CD8-positive, alpha-beta memory T cell (primary cell): Measurements from ENCODE around the gene IMPACT. TPM values are rescaled to one million over a fixed set of nuclear protein-coding genes. Genes with fewer than 3 reads are reported as not detected.

Source experiments
- CTCF ChIA-PET: fragments of 350-600 bp; sonication (Branson Sonifier 250); formaldehyde crosslinking; loops from one replicate; lab custom pipeline; 2021; ENCODE audit warnings: antibody characterized with exemption; lab: Charles Lee
- POLR2A ChIA-PET: fragments of 350-600 bp; sonication (Branson Sonifier 250); formaldehyde crosslinking; loops from one replicate; lab custom pipeline; 2021; ENCODE audit warnings: antibody characterized with exemption; lab: Charles Lee
- DNase-seq, 5 donors: peaks; one replicate each; pipeline versions ENCODE4 v3.0.0 to v3.0.0-alpha.2; 2020 to 2022; ENCODE audit warnings: mixed read lengths in 1 of 5
- H3K27ac ChIP-seq: one replicate; pipeline ENCODE4 v1.7.0; 2013; ENCODE audit warnings: low read depth, mild to moderate bottlenecking, low read length, moderate library complexity
- H3K27me3 ChIP-seq: 2 replicates; pipeline ENCODE4 v1.7.0; 2013; ENCODE audit warnings: low read length, mild to moderate bottlenecking; ENCODE audit not compliant: insufficient read depth, poor library complexity, severe bottlenecking
- H3K36me3 ChIP-seq: 2 replicates; pipeline ENCODE4 v1.7.0; 2013; ENCODE audit warnings: mild to moderate bottlenecking, low read length, moderate library complexity; ENCODE audit not compliant: insufficient read depth
- H3K4me1 ChIP-seq: 2 replicates; pipeline ENCODE4 v1.7.0; 2013; ENCODE audit warnings: mild to moderate bottlenecking, low read length, moderate library complexity; ENCODE audit not compliant: insufficient read depth
- H3K4me3 ChIP-seq: 2 replicates; pipeline ENCODE4 v1.7.0; 2013; ENCODE audit warnings: mild to moderate bottlenecking, low read length
- H3K9me3 ChIP-seq: 2 replicates; pipeline ENCODE4 v1.7.0; 2013; ENCODE audit warnings: mild to moderate bottlenecking, low read length
- H3K27ac Mint-ChIP-seq, 8 donors: one replicate each; pipeline ENCODE4 v1.8.0; 2020 to 2021; ENCODE audit warnings: mixed read lengths in 8 of 8, mild to moderate bottlenecking in 6 of 8, inconsistent platforms in 3 of 8, moderate library complexity in 3 of 8
- H3K27me3 Mint-ChIP-seq, 2 donors: one replicate each; pipeline ENCODE4 v1.8.0; 2020 to 2021; ENCODE audit warnings: mixed read lengths in 2 of 2, mild to moderate bottlenecking in 1 of 2, moderate library complexity in 1 of 2
- H3K36me3 Mint-ChIP-seq, 3 donors: one replicate each; pipeline ENCODE4 v1.8.0; 2020 to 2021; ENCODE audit warnings: mixed read lengths in 3 of 3, inconsistent platforms in 1 of 3, mild to moderate bottlenecking in 1 of 3
- H3K4me1 Mint-ChIP-seq, 3 donors: one replicate each; pipeline ENCODE4 v1.8.0; 2020 to 2021; ENCODE audit warnings: mixed read lengths in 3 of 3, inconsistent platforms in 1 of 3, mild to moderate bottlenecking in 1 of 3
- H3K4me3 Mint-ChIP-seq, 7 donors: one replicate each; pipeline ENCODE4 v1.8.0; 2020 to 2021; ENCODE audit warnings: mixed read lengths in 7 of 7, mild to moderate bottlenecking in 6 of 7, moderate library complexity in 4 of 7, inconsistent platforms in 2 of 7
- H3K9me3 Mint-ChIP-seq, 5 donors: one replicate each; pipeline ENCODE4 v1.8.0; 2020 to 2022; ENCODE audit warnings: mixed read lengths in 5 of 5, mild to moderate bottlenecking in 3 of 5, moderate library complexity in 2 of 5, inconsistent platforms in 1 of 5
- polyA plus RNA-seq: library from polyadenylated mRNA; unstranded; fragments of 300-500 nt; fragmentation: Illumina TruSeq; gene quantifications from one replicate; pipeline ENCODE4 v1.2.3, GENCODE V29; 2021
- total RNA-seq, 2 experiments: library from RNA; stranded (reverse); gene quantifications; one replicate each; pipeline ENCODE4 v1.2.3, GENCODE V29; 2021

The IMPACT gene
- total and polyA plus RNA-seq, 3 experiments from 2014 or later, result 9.1 to 11.3 (median 10.6) TPM

DNA sequence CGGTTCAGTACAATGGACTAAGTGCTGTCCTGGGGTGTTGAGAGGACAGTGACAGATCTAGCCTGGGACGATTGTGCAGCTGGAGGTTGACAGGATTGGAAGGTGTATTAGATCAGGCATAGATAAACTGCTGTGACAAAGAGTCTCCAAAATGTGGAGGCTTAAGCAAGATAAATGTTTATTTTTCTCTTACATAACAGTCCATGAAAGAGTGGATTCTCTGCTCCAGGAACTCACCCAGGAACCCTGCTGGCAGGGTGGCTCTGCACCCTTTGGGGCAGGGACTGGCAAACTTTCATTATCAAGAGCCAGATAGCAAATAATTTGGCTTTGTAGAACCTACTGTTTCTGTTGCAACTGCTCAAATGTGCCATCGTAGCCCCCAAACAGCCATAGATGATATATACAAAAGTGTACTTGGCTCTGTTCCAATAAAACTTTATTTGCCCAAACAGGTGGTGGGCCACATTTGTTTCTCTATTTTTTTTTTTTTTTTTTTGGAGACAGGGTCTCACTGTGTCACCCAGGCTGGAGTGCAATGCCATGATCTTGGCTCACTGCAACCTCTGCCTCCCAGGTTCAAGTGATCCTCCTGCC, 43.6 kb downstream of the IMPACT start:
- Mint-ChIP-seq H3K36me3 (peaks cover 0 to 2% (median 0%) of the 10 kb centered on the region in 3 donors), H3K27me3 (peaks cover 4 to 6% of the 10 kb centered on the region in 2 donors), H3K9me3 (no peaks in the 10 kb centered on the region), H3K27ac (peak overlapping the region in 1 of 8 donors; percentile 64), H3K4me1 (peaks cover 0 to 10% (median 0%) of the 10 kb centered on the region in 3 donors), H3K4me3 (peak overlapping the region in 1 of 7 donors; percentile 1)
- Histone ChIP-seq H3K36me3 (no peaks in the 10 kb centered on the region), H3K4me1 (no peaks in the 10 kb centered on the region), H3K27me3 (no peaks in the 10 kb centered on the region), H3K27ac (no peak overlapping the region), H3K9me3 (no peaks in the 10 kb centered on the region), H3K4me3 (no peak overlapping the region)
- ChIA-PET CTCF (no interaction called here), POLR2A (no interaction called here)
- DNase-seq, result no peak

DNA sequence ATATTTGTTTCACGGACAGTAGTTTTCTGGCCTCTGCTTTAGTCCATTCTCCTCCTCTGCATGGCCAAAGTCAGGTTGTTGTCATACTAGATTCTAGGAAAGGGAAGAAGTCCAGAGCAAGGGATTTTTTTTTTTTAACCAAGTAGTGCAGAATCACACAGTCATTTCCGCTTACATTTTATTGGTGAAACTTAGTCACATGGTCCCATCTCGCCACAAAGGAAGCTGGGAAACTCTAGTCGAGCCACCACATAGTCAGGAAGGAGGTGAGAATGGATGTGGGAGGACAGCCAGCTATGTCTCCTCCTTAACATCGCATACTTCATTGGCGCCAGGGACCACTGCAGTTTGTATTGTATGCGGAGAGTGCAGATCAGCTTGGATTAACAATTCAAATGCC, 44.3 kb downstream of the IMPACT start:
- no peaks in the 10 kb centered on the region for H3K27me3 ChIP-seq
- Mint-ChIP-seq H3K9me3 (no peaks in the 10 kb centered on the region), H3K36me3 (peaks cover 0 to 2% (median 0%) of the 10 kb centered on the region in 3 donors), H3K4me1 (peaks cover 0 to 10% (median 0%) of the 10 kb centered on the region in 3 donors), H3K27me3 (peaks cover 4 to 6% of the 10 kb centered on the region in 2 donors), H3K27ac (no peak overlapping the region), H3K4me3 (no peak overlapping the region)
- no peaks in the 10 kb centered on the region for H3K9me3 ChIP-seq
- ChIA-PET CTCF (interaction anchor here (1.5 kb wide), 1 partner anchor 16 kb away, joined by 4 read pairs; no protein-coding TSS in a partner anchor), POLR2A (no interaction called here)
- H3K27ac ChIP-seq, result no peak overlapping the region
- no peak overlapping the region for H3K4me3 ChIP-seq
- no peak for DNase-seq
- no peaks in the 10 kb centered on the region for H3K4me1 ChIP-seq
- no peaks in the 10 kb centered on the region for H3K36me3 ChIP-seq

DNA sequence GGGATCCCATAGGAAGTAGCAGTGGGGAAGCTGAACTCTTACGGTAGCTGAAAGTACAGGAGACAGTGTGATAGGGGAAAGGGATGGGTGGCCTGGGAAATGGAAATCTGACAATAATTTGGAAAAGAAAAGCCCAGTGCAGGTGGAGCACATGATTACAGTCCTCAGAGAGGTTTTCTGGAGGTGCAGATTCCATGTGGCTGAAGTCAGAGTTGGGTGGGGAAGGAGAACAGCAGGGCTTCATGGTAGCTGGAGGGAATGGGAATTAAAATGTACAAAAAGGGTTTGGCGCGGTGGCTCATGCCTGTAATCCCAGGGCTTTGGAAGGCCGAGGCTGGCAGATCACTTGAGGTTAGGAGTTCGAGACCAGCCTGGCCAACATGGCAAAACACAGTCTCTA, 46.1 kb downstream of the IMPACT start:
- no peak for DNase-seq
- Mint-ChIP-seq H3K36me3 (no peaks in the 10 kb centered on the region), H3K4me1 (peaks cover 0 to 20% (median 3%) of the 10 kb centered on the region in 3 donors), H3K4me3 (no peak overlapping the region), H3K27ac (no peak overlapping the region), H3K27me3 (peaks cover 0 to 4% of the 10 kb centered on the region in 2 donors), H3K9me3 (no peaks in the 10 kb centered on the region)
- H3K27me3 ChIP-seq, result no peaks in the 10 kb centered on the region
- CTCF ChIA-PET, result no interaction called here
- H3K27ac ChIP-seq, result no peak overlapping the region
- POLR2A ChIA-PET, result no interaction called here
- H3K9me3 ChIP-seq, result no peaks in the 10 kb centered on the region
- no peaks in the 10 kb centered on the region for H3K4me1 ChIP-seq
- no peaks in the 10 kb centered on the region for H3K36me3 ChIP-seq
- H3K4me3 ChIP-seq, result no peak overlapping the region

GRCh38 chr18:24474406-24474805, 47.9 kb downstream of the IMPACT start:
- H3K4me3 Mint-ChIP-seq, result no peak overlapping the region
- H3K27me3 Mint-ChIP-seq, result peaks cover 0 to 4% of the 10 kb centered on the region in 2 donors
- no peaks in the 10 kb centered on the region for H3K4me1 ChIP-seq
- no peaks in the 10 kb centered on the region for H3K9me3 Mint-ChIP-seq
- H3K27ac ChIP-seq, result no peak overlapping the region
- CTCF ChIA-PET, result interaction anchor here (1.0 to 1.3 kb wide), 2 partner anchors 13 to 15 kb away, joined by 4 to 5 read pairs; no protein-coding TSS in a partner anchor
- H3K36me3 ChIP-seq, result no peaks in the 10 kb centered on the region
- POLR2A ChIA-PET, result no interaction called here
- H3K27me3 ChIP-seq, result no peaks in the 10 kb centered on the region
- DNase-seq, result no peak
- peak overlapping the region in 1 of 8 donors; percentile 68 for H3K27ac Mint-ChIP-seq
- H3K4me1 Mint-ChIP-seq, result peaks cover 0 to 20% (median 3%) of the 10 kb centered on the region in 3 donors
- H3K9me3 ChIP-seq, result no peaks in the 10 kb centered on the region
- H3K4me3 ChIP-seq, result no peak overlapping the region
- H3K36me3 Mint-ChIP-seq, result no peaks in the 10 kb centered on the region

DNA sequence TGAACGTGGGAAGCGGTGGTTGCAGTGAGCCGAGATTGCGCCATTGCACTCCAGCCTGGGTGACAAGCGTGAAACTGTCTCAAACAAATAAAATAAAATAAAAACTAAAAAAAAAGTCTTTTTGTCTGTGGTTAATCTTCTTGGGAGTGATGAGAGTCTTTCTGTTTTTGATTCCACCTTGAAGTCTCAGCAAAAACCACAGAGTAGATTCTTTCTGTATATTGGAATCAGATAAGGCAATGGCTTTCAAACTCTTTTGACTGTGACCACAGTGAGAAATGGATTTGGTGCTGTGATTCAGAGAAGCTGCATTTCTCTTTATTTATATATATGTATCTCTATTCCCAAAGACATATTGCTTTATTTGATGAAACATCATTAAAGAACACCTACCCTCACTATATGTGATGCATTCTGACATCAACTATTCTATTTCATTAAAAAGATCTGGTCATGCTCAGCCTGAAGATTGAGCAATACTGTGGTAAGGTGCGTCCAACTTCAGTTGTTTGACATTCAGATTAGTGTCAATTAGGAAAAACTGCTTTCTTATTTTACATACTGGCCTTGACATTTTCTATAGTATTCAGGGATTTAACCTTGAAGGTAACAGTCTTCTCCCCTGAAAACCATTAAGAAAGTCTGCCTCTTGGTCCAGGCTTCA, 49.6 kb downstream of the IMPACT start:
- Mint-ChIP-seq H3K9me3 (peaks cover 0 to 1% (median 0%) of the 10 kb centered on the region in 5 donors), H3K36me3 (peaks cover 0 to 4% (median 3%) of the 10 kb centered on the region in 3 donors), H3K27me3 (peaks cover 0 to 8% of the 10 kb centered on the region in 2 donors)

DNA sequence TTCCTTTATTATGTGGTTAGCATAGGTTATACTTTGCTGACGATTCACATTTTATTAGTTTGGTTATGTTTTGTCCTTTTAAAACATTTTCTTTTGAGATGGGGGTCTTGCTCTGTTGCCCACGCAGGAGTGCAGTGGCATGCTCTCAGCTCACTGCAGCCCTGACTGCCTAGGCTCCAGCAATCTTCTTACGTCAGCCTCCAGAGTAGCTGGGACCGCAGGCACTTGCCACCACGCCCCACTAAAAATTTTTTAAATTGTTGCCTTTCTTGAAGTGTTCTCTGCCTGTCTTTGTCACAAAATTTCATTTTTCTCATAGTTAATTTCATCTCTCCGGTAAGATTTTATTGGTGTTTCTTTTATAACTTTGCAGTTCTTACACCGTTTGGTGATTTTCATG, 52.9 kb downstream of the IMPACT start:
- Histone ChIP-seq H3K4me3 (no peak overlapping the region), H3K27ac (no peak overlapping the region), H3K4me1 (no peaks in the 10 kb centered on the region), H3K27me3 (no peaks in the 10 kb centered on the region), H3K9me3 (no peaks in the 10 kb centered on the region), H3K36me3 (no peaks in the 10 kb centered on the region)
- ChIA-PET CTCF (no interaction called here), POLR2A (no interaction called here)
- Mint-ChIP-seq H3K4me1 (peaks cover 0 to 10% (median 3%) of the 10 kb centered on the region in 3 donors), H3K27ac (no peak overlapping the region), H3K27me3 (peaks cover 0 to 9% of the 10 kb centered on the region in 2 donors), H3K4me3 (no peak overlapping the region), H3K9me3 (peaks cover 0 to 1% (median 0%) of the 10 kb centered on the region in 5 donors), H3K36me3 (peaks cover 0 to 4% (median 3%) of the 10 kb centered on the region in 3 donors)
- DNase-seq, result no peak

More for the DNA sequence above, 49.6 kb downstream of the IMPACT start:
- Histone ChIP-seq H3K4me1 (no peaks in the 10 kb centered on the region), H3K9me3 (no peaks in the 10 kb centered on the region), H3K27ac (no peak overlapping the region), H3K36me3 (no peaks in the 10 kb centered on the region), H3K27me3 (no peaks in the 10 kb centered on the region), H3K4me3 (no peak overlapping the region)
- H3K27ac Mint-ChIP-seq, result no peak overlapping the region
- ChIA-PET CTCF (no interaction called here), POLR2A (no interaction called here)
- no peak overlapping the region for H3K4me3 Mint-ChIP-seq
- H3K4me1 Mint-ChIP-seq, result peaks cover 0 to 20% (median 3%) of the 10 kb centered on the region in 3 donors
- DNase-seq, result no peak

- no peak for DNase-seq
- Histone ChIP-seq H3K4me3 (no peak overlapping the region), H3K27me3 (no peaks in the 10 kb centered on the region), H3K36me3 (no peaks in the 10 kb centered on the region), H3K27ac (no peak overlapping the region), H3K9me3 (no peaks in the 10 kb centered on the region), H3K4me1 (no peaks in the 10 kb centered on the region)
- ChIA-PET POLR2A (no interaction called here), CTCF (interaction anchor here (0.6 to 8.6 kb wide), 2 partner anchors 243 to 1632 kb away, joined by 3 to 69 read pairs; no protein-coding TSS in a partner anchor)
- Mint-ChIP-seq H3K36me3 (peaks cover 0 to 4% (median 3%) of the 10 kb centered on the region in 3 donors), H3K4me1 (peaks cover 3 to 4% (median 4%) of the 10 kb centered on the region in 3 donors), H3K4me3 (no peak overlapping the region), H3K27me3 (peaks cover 4 to 9% of the 10 kb centered on the region in 2 donors), H3K27ac (no peak overlapping the region), H3K9me3 (peaks cover 0 to 1% (median 0%) of the 10 kb centered on the region in 5 donors)
Observed at GRCh38 chr18:24482821-24483220, 56.4 kb downstream of the IMPACT start.

- no peaks in the 10 kb centered on the region for H3K4me1 ChIP-seq
- H3K27me3 ChIP-seq, result no peaks in the 10 kb centered on the region
- H3K9me3 ChIP-seq, result no peaks in the 10 kb centered on the region
- no peak overlapping the region for H3K27ac Mint-ChIP-seq
- H3K4me3 ChIP-seq, result no peak overlapping the region
- no peaks in the 10 kb centered on the region for H3K36me3 ChIP-seq
- ChIA-PET CTCF (interaction anchor here (0.7 to 8.6 kb wide), 2 partner anchors 126 to 240 kb away, joined by 3 to 69 read pairs; no protein-coding TSS in a partner anchor), POLR2A (no interaction called here)
- H3K9me3 Mint-ChIP-seq, result no peaks in the 10 kb centered on the region
- H3K4me1 Mint-ChIP-seq, result peaks cover 12 to 18% (median 15%) of the 10 kb centered on the region in 3 donors
- no peak overlapping the region for H3K4me3 Mint-ChIP-seq
- no peak for DNase-seq
- H3K27ac ChIP-seq, result no peak overlapping the region
- peaks cover 4 to 5% of the 10 kb centered on the region in 2 donors for H3K27me3 Mint-ChIP-seq
- no peaks in the 10 kb centered on the region for H3K36me3 Mint-ChIP-seq
Observed at GRCh38 chr18:24485681-24486080, 59.2 kb downstream of the IMPACT start.
